Neuron (in vitro differentiated cells): Measurements from ENCODE around the gene EBPL.
A peak's percentile ranks its signal among the peaks of the same experiment; 100 is the strongest.

ENCODE experiments used
- H2AFZ ChIP-seq: one replicate; pipeline ENCODE4 v1.6.1; 2013; ENCODE audit warnings: low read depth, mild to moderate bottlenecking, inconsistent platforms, low read length, moderate library complexity
- H3K27me3 ChIP-seq: one replicate; pipeline ENCODE4 v1.6.1; 2013; ENCODE audit warnings: low read length; ENCODE audit not compliant: insufficient read depth
- H3K36me3 ChIP-seq: one replicate; pipeline ENCODE4 v1.6.1; 2013; ENCODE audit warnings: low read length; ENCODE audit not compliant: insufficient read depth
- H3K4me1 ChIP-seq: one replicate; pipeline ENCODE4 v1.6.1; 2013; ENCODE audit warnings: low read length; ENCODE audit not compliant: insufficient read depth
- H3K4me3 ChIP-seq: 2 replicates; pipeline ENCODE4 v1.5.1; 2013; ENCODE audit warnings: mild to moderate bottlenecking, low read length, moderate library complexity
- H3K9me3 ChIP-seq: one replicate; pipeline ENCODE4 v1.6.1; 2013; ENCODE audit warnings: low read length

EBPL gene

DNA sequence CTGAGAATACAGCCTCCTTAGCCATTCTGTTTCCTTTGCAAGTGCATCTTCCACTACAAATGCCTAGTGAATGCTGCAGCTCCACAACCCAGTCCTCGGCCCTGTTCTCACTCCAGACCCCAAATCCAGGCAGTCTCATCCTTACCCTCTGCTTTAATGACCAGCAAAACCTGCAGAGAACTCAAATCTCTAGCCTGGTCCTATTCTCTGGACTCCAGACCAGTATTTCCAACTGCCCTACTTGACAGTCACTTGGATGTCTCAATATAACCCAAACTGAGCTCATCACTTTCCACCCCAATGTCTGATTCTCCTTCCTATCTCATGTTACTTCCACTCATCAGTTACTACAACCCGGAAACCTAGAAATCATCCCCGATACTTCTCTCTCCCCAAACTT, 2.6 kb upstream of the EBPL start:
- Histone ChIP-seq H3K27me3 (no peaks in the 10 kb centered on the region), H3K4me3 (no peak overlapping the region), H3K4me1 (no peaks in the 10 kb centered on the region), H3K9me3 (no peaks in the 10 kb centered on the region), H3K36me3 (peaks cover 9% of the 10 kb centered on the region), H2AFZ (no peak overlapping the region)

DNA sequence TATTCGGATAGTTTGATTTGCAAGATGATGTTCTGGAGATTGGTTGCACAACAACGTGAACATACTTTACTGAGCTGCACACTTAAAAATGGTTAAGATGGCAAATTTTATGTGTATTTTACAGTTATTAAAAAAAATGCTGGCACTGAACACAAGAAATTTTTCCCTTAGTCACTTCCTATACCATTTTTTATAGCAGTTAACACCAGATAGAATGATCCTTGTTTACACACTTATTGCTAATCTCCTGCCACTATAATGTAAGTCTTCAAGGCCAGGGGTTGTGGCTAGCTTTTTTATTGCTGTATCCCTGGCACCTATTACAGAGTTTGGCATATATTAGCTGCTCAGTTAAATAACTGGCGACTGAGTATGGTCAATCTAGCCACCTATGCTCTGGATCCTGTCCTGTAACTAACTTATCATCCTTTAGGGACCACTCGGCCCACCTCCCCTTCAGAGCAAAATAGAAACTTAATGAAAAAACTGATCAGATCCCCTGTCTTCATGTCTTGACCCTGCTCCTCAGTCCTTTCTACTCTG, 2.0 kb upstream of the EBPL start:
- Histone ChIP-seq H3K4me3 (no peak overlapping the region), H3K27me3 (no peaks in the 10 kb centered on the region), H2AFZ (no peak overlapping the region), H3K9me3 (no peaks in the 10 kb centered on the region), H3K4me1 (no peaks in the 10 kb centered on the region), H3K36me3 (peaks cover 4% of the 10 kb centered on the region)

DNA sequence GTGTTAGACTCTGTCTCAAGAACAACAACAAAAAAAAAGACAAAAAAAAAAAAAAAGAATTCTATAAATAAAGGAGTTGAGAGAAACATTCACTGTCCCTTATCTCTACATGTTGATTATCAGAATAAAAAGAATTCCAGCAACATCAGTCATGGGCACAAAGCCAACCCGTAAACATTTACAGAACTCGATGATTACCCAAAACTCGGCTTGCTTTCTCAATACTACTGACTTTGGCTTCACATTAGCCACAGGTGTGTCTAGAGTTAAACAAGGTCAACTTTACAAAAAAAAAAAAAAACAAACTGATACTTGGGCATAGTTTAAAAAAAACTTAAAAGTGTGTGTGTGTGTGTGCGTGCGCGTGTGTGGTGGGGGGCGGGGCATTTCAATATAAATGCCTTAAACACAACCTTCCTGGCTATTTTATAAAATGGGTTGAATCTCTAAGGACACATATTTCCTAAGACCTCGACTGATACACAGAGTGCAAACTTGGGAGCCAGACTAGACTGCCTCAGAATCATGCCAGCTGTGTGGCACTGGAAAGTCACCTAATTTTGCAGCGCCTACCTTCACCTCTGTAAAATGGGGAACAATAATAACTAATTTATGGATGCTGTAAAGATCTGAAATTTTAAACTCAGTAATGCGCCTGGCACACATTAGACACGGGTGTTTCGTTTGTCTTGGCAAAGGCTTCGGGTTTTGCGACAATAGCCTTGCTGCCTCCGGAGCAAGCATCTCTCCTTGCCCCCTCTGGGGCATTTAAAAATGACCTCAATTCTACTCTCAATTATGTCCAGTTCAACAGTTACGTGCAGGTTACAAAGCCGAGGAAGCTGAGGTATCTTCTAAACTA, 922 bp downstream of the EBPL start:
- H3K4me3 ChIP-seq = peak overlapping the region; percentile 84
- no peaks in the 10 kb centered on the region for H3K9me3 ChIP-seq
- H3K4me1 ChIP-seq = no peaks in the 10 kb centered on the region
- H3K36me3 ChIP-seq = peaks cover 11% of the 10 kb centered on the region
- no peaks in the 10 kb centered on the region for H3K27me3 ChIP-seq
- H2AFZ ChIP-seq = peak overlapping the region; percentile 75

DNA sequence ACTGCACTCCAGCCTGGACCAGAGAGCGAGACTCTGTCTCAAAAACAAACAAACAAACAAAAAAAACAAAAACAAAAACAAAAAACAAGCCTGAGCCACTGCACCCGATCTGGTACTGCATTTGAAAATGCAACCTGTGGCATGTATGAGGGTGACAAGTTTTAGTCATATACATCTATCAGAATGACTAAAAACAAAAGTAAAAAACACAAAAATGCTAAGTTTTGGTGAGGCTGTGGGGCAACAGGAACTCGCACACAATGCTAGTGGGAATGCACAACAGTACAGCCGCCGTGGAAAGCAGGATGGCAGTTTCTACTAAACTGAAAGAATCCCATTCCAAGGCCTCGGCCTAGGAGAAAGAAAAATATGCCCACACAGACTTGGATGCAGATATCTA, 7.8 kb downstream of the EBPL start:
- Histone ChIP-seq H3K4me3 (no peak overlapping the region), H3K4me1 (no peaks in the 10 kb centered on the region), H2AFZ (no peak overlapping the region), H3K9me3 (peaks cover 6% of the 10 kb centered on the region), H3K27me3 (no peaks in the 10 kb centered on the region), H3K36me3 (peaks cover 15% of the 10 kb centered on the region)

DNA sequence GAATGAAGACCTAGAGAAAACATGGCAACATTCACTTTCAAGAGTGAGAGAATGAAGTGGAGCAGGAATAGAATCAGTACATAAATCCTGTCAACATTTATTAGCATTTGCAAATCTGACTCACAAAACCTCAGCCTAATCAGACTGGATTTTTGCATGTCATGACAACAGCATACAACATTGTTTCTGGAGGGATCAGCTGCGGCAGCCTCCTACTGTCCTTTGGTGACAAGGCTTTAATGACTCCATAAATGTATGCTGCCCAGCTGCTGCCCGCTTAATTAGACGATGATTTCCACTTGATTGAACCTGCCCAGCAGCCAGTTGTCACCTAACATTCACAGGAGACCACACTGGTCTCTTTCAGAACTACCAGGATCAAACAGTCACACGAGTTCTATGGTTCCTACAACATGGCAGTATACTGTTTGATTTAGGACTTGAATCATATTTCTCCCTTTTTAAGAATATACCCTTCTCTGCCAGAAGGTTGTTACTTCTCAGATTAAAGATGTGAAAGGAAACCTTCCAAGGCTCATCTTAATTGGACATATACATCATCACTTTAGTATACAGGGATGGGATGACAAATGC, 9.3 kb downstream of the EBPL start:
- H3K36me3 ChIP-seq = peaks cover 4% of the 10 kb centered on the region
- no peaks in the 10 kb centered on the region for H3K4me1 ChIP-seq
- H2AFZ ChIP-seq = no peak overlapping the region
- no peak overlapping the region for H3K4me3 ChIP-seq
- no peaks in the 10 kb centered on the region for H3K27me3 ChIP-seq
- peaks cover 10% of the 10 kb centered on the region for H3K9me3 ChIP-seq

DNA sequence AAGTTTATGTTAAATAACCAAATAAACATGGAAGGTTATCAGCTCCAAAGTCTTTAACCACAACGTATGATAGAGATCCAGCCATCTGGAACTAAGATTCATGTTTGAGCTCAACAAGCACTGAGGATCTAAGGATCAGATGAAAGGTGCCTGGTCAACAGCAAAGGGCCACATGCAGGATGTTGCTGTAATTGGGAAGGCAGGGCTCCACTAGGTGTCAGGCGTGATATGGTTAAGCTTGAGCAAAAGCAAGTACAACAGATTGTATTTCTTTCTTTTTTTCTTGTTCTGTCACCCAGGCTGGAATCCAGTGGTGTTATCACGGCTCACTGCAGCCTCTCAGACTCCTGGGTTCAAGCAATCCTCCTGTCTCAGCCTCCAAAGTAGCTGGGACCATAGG, 12.0 kb downstream of the EBPL start:
- Histone ChIP-seq H2AFZ (no peak overlapping the region), H3K9me3 (peaks cover 19% of the 10 kb centered on the region), H3K36me3 (peaks cover 4% of the 10 kb centered on the region), H3K4me3 (no peak overlapping the region), H3K4me1 (no peaks in the 10 kb centered on the region), H3K27me3 (no peaks in the 10 kb centered on the region)

DNA sequence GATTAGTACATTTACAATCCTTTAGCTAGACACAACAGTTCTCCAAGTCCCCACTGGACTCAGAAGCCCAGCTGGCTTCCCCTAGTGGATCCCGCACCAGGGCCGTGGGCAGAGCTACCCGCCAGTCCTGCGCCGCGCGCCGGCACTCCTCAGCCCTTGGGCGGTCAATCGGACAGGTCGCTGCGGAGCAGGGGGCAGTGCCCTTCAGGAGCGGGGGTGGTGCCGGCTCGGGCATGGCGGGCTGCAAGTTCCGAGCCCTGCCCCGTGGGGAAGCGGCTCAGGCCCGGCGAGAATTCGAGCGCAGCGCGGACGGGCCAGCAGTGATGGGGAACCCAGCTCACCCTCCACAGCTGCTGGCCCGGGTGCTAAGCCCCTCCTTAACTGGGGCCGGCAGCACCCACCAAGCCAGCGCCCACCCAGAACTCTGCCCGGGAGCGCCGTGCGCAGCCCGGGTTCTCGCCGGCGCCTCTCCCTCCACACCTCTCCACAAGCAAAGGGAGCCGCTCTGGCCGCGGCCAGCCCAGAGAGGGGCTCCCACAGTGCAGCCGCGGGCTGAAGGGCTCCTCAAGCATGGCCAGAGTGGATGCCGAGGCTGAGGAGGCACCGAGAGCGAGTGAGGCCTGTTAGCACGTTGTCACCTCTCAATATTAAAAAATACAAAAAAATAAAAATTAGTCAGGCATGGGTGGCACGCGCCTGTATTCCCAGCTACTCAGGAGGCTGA, 12.9 kb downstream of the EBPL start:
- no peaks in the 10 kb centered on the region for H3K4me1 ChIP-seq
- H3K36me3 ChIP-seq = peaks cover 4% of the 10 kb centered on the region

DNA sequence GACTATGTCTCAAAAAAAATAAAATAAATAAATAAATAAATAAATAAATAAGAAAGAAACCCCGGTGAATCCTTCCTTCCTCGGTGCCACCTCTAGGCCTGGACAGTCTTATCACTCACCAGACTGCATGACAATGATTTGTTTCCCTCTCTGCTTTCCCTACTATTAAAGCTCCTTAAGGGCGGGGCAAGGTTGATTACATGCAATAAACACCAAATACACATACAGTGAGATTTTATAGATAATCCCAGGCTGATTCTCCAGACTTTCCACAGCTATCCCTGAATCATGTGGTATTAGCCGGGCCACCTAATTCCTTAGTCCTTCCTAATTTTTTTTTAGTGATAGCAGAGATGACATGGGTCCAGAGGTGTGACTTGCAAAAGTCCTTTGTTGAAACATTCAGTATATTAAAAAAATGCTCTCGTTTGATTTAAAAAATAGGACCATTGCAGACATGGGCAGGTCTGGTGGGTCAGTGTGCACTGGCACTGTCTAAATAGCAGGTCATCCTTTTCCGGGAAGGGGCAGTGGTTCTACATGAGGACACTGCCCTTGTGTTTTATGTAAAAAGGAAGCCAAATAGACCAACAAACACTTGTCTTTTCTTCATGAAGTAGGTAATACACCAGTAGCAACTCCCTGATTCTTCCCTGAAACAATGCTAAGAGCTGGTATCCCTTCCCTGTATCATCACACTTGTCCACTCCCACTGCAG, 14.5 kb downstream of the EBPL start:
- H3K27me3 ChIP-seq = no peaks in the 10 kb centered on the region
- peaks cover 19% of the 10 kb centered on the region for H3K9me3 ChIP-seq
- no peak overlapping the region for H2AFZ ChIP-seq
- peaks cover 4% of the 10 kb centered on the region for H3K36me3 ChIP-seq
- no peaks in the 10 kb centered on the region for H3K4me1 ChIP-seq
- H3K4me3 ChIP-seq = no peak overlapping the region

More for the DNA sequence above, 12.9 kb downstream of the EBPL start:
- Histone ChIP-seq H3K9me3 (peaks cover 19% of the 10 kb centered on the region), H2AFZ (no peak overlapping the region), H3K4me3 (no peak overlapping the region), H3K27me3 (no peaks in the 10 kb centered on the region)

DNA sequence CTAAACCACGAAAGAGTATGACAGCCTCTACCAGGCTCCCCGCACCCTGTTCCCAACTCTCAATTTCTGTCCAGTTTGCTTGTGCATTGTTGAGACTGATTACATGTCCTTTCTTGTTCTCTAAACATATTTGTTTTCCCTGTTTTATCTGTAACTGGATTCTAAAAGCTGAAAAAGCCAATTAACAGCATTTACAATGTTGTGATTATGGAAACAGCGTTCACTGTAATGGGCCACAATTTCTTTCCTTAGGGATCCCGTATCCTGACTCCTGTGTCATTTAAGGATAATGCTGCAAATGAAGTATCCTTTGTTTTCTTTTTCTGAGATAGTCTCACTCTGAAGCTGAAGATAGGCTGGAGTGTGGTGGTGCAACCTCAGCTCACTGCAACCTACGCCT, 20.5 kb downstream of the EBPL start:
- Histone ChIP-seq H2AFZ (no peak overlapping the region), H3K9me3 (peaks cover 6% of the 10 kb centered on the region), H3K4me1 (peaks cover 13% of the 10 kb centered on the region), H3K27me3 (no peaks in the 10 kb centered on the region), H3K4me3 (no peak overlapping the region), H3K36me3 (peaks cover 16% of the 10 kb centered on the region)

DNA sequence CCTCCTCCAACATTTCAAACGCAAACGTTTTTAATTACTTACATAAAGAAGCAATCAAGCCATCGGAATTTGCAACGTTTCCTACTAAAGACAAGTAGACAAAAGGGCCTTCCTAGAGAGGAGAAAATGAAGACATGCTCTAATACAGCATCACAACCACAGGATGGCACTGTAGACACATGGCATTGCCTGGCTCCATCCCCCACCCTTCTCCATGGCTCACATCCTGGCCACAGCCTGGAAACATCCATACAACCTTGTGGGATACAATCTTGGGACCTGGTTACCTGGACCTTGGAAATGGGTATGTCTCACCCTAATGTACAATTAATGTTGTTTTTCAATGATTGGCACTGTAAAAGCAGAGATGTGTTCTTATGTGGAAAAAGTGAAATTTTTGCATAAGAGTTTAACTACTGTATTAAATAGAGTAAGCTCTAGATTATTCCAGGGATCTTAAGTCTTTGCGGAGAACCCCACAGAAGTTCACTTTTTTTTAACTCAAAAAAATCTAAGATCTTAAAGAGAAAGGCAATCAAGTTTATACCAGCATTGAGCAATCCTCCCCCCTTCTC, 21.5 kb downstream of the EBPL start:
- H3K27me3 ChIP-seq = no peaks in the 10 kb centered on the region
- H3K36me3 ChIP-seq = peaks cover 19% of the 10 kb centered on the region
- H3K4me3 ChIP-seq = no peak overlapping the region
- H3K9me3 ChIP-seq = peaks cover 4% of the 10 kb centered on the region
- H2AFZ ChIP-seq = no peak overlapping the region
- peaks cover 14% of the 10 kb centered on the region for H3K4me1 ChIP-seq

DNA sequence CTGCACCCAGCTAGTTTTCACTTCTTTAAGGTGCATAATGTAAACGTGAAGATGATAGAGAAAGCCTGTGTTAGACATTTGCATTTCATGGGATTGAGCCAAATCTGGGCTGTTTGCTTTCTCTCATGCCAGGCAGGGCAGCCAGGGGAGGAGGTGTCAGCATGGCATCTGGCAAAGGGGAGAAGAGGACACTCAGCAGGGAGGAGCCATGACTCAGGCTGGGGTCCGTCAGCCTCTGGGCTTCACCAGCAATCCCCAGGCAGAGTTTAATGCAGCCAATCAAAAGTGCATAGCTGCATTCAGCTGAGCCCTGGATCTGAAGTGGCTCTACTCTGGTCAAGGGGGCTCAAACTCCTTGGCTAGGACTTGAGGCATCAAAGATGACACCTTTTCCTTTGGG, 23.5 kb downstream of the EBPL start:
- H3K27me3 ChIP-seq = no peaks in the 10 kb centered on the region

DNA sequence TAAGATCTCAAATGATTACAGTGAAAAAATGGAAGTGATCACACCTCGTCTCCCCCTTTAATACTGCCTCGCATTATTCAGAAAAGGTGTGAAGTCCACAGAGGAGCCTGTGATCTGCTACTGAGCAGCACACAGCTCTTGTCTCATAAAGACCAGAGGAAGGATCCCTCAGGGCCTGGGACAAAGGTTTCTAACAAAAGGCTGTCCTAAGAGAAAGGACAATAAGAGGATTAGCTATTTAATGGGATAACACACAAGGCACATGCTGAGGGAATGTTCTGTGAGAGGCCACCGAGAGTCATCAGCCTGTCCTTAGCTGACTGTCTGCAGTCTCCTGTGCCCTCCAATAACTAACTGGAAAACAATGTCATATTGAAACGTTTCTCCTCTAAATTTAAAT, 26.7 kb downstream of the EBPL start:
- Histone ChIP-seq H3K27me3 (no peaks in the 10 kb centered on the region), H3K9me3 (no peaks in the 10 kb centered on the region), H3K36me3 (peaks cover 37% of the 10 kb centered on the region)

More for the DNA sequence above, 23.5 kb downstream of the EBPL start:
- Histone ChIP-seq H3K36me3 (peaks cover 25% of the 10 kb centered on the region), H3K4me3 (no peak overlapping the region), H3K4me1 (peaks cover 19% of the 10 kb centered on the region), H2AFZ (no peak overlapping the region), H3K9me3 (no peaks in the 10 kb centered on the region)

More for the DNA sequence above, 26.7 kb downstream of the EBPL start:
- Histone ChIP-seq H2AFZ (no peak overlapping the region), H3K4me3 (no peak overlapping the region), H3K4me1 (peaks cover 6% of the 10 kb centered on the region)
